Measurements from ENCODE around the gene CEP55.

- TF ChIP-seq POLR2A (IDR thresholded peaks at IDR 0.05; ENCODE audit: low read length) (no peak), GATA1 (IDR thresholded peaks at IDR 0.05; ENCODE audit: low read depth, low read length) (no peak)
Observed at GRCh38 chr10:93572606-93573005, 76.2 kb downstream of the CEP55 start.

Data from erythroblast (primary cell).